HG03139 (cell line): ENCODE results near the gene NIPBL.
"Not testable (repeated sequence)": the region's sequence is repeated elsewhere in the genome, so short reads cannot be mapped to it uniquely, and the experiment has no call there.

Experiments used
- ATAC-seq: cut with Tn5 transposase; IDR thresholded peaks from one replicate; pipeline ENCODE4 v1.9.1; 2021; ENCODE audit not compliant: unreplicated experiment

The NIPBL gene

GRCh38 chr5:36877667-36878391 lies 1.3 kb downstream of the NIPBL start:
- ATAC-seq, result no peak

- no peak for ATAC-seq
These were observed 2.0 kb downstream of the NIPBL start for GRCh38 chr5:36878392-36879082.

- no peak for ATAC-seq
These were observed 2.9 kb downstream of the NIPBL start for GRCh38 chr5:36879274-36880033.

- ATAC-seq, result no peak
These were observed 4.2 kb downstream of the NIPBL start for GRCh38 chr5:36880761-36881160.

GRCh38 chr5:36881304-36881703 lies 4.7 kb downstream of the NIPBL start:
- no peak for ATAC-seq

GRCh38 chr5:36881807-36882206 lies 5.2 kb downstream of the NIPBL start:
- no peak for ATAC-seq

- ATAC-seq, result no peak
These were observed 5.7 kb downstream of the NIPBL start for GRCh38 chr5:36882250-36882649.

GRCh38 chr5:36883894-36884462 lies 7.4 kb downstream of the NIPBL start:
- ATAC-seq, result no peak

GRCh38 chr5:36885149-36885548 lies 8.6 kb downstream of the NIPBL start:
- no peak for ATAC-seq

GRCh38 chr5:36885566-36886485 lies 9.3 kb downstream of the NIPBL start:
- no peak for ATAC-seq

GRCh38 chr5:36886791-36887190 lies 10.2 kb downstream of the NIPBL start:
- ATAC-seq, result no peak

GRCh38 chr5:36887532-36887931 lies 11.0 kb downstream of the NIPBL start:
- no peak for ATAC-seq

GRCh38 chr5:36888303-36888702 lies 11.7 kb downstream of the NIPBL start:
- no peak for ATAC-seq

GRCh38 chr5:36889264-36889663 lies 12.7 kb downstream of the NIPBL start:
- ATAC-seq, result no peak

- ATAC-seq, result no peak
These were observed 14.7 kb downstream of the NIPBL start for GRCh38 chr5:36891266-36891665.

GRCh38 chr5:36892085-36892830 lies 15.7 kb downstream of the NIPBL start:
- not testable (repeated sequence) for ATAC-seq

- ATAC-seq, result no peak
These were observed 18.4 kb downstream of the NIPBL start for GRCh38 chr5:36894954-36895353.

GRCh38 chr5:36896476-36896875 lies 19.9 kb downstream of the NIPBL start:
- ATAC-seq, result no peak

- no peak for ATAC-seq
These were observed 21.0 kb downstream of the NIPBL start for GRCh38 chr5:36897616-36898015.

GRCh38 chr5:36899860-36900259 lies 23.3 kb downstream of the NIPBL start:
- ATAC-seq, result no peak
